ENCODE results near the gene PLXNA4. TPM values are rescaled to one million over a fixed set of nuclear protein-coding genes. Genes with fewer than 3 reads are reported as not detected.

PLXNA4 gene
- total RNA-seq, 1 experiment from 2014 or later = 0.81 TPM

- H3K27ac Mint-ChIP-seq = no peak overlapping the region
- no peaks in the 10 kb centered on the region for H3K9me3 Mint-ChIP-seq
- peak overlapping the region; percentile 68 for H3K4me3 Mint-ChIP-seq
- H3K36me3 Mint-ChIP-seq = no peaks in the 10 kb centered on the region
- ATAC-seq = no peak
- DNase-seq (ENCODE audit: low spot score) = no peak
- CTCF ChIA-PET = interaction anchor here (0.6 to 3.2 kb wide), 7 partner anchors 17 to 525 kb away, joined by 3 to 9 read pairs (median 6); no protein-coding TSS in a partner anchor
- POLR2A ChIA-PET = no interaction called here
- H3K27me3 Mint-ChIP-seq (ENCODE audit: low read depth) = peaks cover 86% of the 10 kb centered on the region
- no peak for TF ChIP-seq ZNF317 (CRISPR knock-in tag; IDR thresholded peaks at IDR 0.05; ENCODE audit: borderline replicate concordance, low read depth)
- peaks cover 53% of the 10 kb centered on the region for H3K4me1 Mint-ChIP-seq
Observed at GRCh38 chr7:132574223-132574622, 2.0 kb downstream of the PLXNA4 start.

GRCh38 chr7:132573251-132573955 is 2.9 kb downstream of the PLXNA4 start:
- ChIA-PET CTCF (interaction anchor here (0.6 to 3.2 kb wide), 7 partner anchors 7 to 524 kb away, joined by 3 to 9 read pairs (median 6); no protein-coding TSS in a partner anchor), POLR2A (no interaction called here)
- peak overlapping the region; percentile 68 for H3K4me3 Mint-ChIP-seq
- TF ChIP-seq FOXP1 (CRISPR knock-in tag; IDR thresholded peaks at IDR 0.05; ENCODE audit: borderline replicate concordance) = no peak
- no peak for TF ChIP-seq JUN (CRISPR knock-in tag; IDR thresholded peaks at IDR 0.05)
- no peak for TF ChIP-seq MLX (CRISPR knock-in tag; IDR thresholded peaks at IDR 0.05)
- TF ChIP-seq, protein P1, sequence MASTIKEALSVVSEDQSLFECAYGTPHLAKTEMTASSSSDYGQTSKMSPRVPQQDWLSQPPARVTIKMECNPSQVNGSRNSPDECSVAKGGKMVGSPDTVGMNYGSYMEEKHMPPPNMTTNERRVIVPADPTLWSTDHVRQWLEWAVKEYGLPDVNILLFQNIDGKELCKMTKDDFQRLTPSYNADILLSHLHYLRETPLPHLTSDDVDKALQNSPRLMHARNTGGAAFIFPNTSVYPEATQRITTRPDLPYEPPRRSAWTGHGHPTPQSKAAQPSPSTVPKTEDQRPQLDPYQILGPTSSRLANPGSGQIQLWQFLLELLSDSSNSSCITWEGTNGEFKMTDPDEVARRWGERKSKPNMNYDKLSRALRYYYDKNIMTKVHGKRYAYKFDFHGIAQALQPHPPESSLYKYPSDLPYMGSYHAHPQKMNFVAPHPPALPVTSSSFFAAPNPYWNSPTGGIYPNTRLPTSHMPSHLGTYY (CRISPR knock-in tag; IDR thresholded peaks at IDR 0.05) = no peak
- no peak for TF ChIP-seq TEAD4 (CRISPR knock-in tag; IDR thresholded peaks at IDR 0.05)
- peaks cover 53% of the 10 kb centered on the region for H3K4me1 Mint-ChIP-seq
- peaks cover 78% of the 10 kb centered on the region for H3K27me3 Mint-ChIP-seq (ENCODE audit: low read depth)
- no peaks in the 10 kb centered on the region for H3K9me3 Mint-ChIP-seq
- no peak overlapping the region for H3K27ac Mint-ChIP-seq
- no peaks in the 10 kb centered on the region for H3K36me3 Mint-ChIP-seq
- no peak; the same call in none of the 2 replicates for ATAC-seq
- no peak for DNase-seq (ENCODE audit: low spot score)

DNA sequence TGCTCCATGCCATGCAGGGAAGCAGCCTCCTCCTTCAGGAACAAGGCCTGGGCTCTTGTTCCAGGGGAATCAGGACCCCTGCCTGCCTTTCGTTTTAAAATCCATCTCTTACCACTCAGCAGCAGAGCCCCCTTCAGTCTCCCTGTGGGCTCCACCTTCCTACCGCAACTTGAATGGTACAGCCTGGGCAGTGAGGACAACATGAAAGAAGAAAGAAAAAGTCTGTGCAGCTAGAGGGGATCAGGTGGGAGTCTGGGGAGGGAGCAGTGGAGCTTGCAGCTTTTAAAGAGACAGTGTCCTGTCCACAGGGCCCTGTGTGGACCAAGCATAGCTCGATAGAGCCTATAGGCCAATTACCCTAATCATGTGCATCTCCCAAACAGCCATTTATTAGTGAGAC is 3.7 kb downstream of the PLXNA4 start:
- ATAC-seq = no peak
- Mint-ChIP-seq H3K9me3 (no peaks in the 10 kb centered on the region), H3K36me3 (no peaks in the 10 kb centered on the region), H3K27ac (no peak overlapping the region), H3K4me3 (peak overlapping the region; percentile 68), H3K4me1 (peaks cover 46% of the 10 kb centered on the region), H3K27me3 (ENCODE audit: low read depth) (peaks cover 71% of the 10 kb centered on the region)
- ChIA-PET POLR2A (interaction anchor here (0.6 kb wide), 1 partner anchor 8 kb away, joined by 4 read pairs; no protein-coding TSS in a partner anchor), CTCF (interaction anchor here (1.1 to 3.2 kb wide), 3 partner anchors 8 to 254 kb away, joined by 6 to 9 read pairs (median 6); no protein-coding TSS in a partner anchor)
- TF ChIP-seq IRF1 (CRISPR knock-in tag; IDR thresholded peaks at IDR 0.05) = no peak
- TF ChIP-seq OVOL2 (CRISPR knock-in tag; IDR thresholded peaks at IDR 0.05; ENCODE audit: borderline replicate concordance) = no peak
- no peak for TF ChIP-seq CREB1 (CRISPR knock-in tag; IDR thresholded peaks at IDR 0.05)
- no peak for TF ChIP-seq TCF7 (CRISPR knock-in tag; IDR thresholded peaks at IDR 0.05; ENCODE audit: low read depth)
- no peak for TF ChIP-seq ZSCAN18 (CRISPR knock-in tag; IDR thresholded peaks at IDR 0.05)
- TF ChIP-seq NFATC4 (CRISPR knock-in tag; IDR thresholded peaks at IDR 0.05) = no peak
- TF ChIP-seq ZNF423 (CRISPR knock-in tag; IDR thresholded peaks at IDR 0.05) = no peak
- no peak for TF ChIP-seq ELF4 (CRISPR knock-in tag; IDR thresholded peaks at IDR 0.05; ENCODE audit: low read depth)
- TF ChIP-seq IRF2 (CRISPR knock-in tag; IDR thresholded peaks at IDR 0.05; ENCODE audit: borderline replicate concordance, low read depth) = no peak
- TF ChIP-seq, protein P2, sequence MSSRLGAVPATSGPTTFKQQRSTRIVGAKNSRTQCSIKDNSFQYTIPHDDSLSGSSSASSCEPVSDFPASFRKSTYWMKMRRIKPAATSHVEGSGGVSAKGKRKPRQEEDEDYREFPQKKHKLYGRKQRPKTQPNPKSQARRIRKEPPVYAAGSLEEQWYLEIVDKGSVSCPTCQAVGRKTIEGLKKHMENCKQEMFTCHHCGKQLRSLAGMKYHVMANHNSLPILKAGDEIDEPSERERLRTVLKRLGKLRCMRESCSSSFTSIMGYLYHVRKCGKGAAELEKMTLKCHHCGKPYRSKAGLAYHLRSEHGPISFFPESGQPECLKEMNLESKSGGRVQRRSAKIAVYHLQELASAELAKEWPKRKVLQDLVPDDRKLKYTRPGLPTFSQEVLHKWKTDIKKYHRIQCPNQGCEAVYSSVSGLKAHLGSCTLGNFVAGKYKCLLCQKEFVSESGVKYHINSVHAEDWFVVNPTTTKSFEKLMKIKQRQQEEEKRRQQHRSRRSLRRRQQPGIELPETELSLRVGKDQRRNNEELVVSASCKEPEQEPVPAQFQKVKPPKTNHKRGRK (CRISPR knock-in tag; IDR thresholded peaks at IDR 0.05; ENCODE audit: borderline replicate concordance) = no peak
- TF ChIP-seq ZNF416 (CRISPR knock-in tag; IDR thresholded peaks at IDR 0.05) = no peak
- TF ChIP-seq SMAD4 (CRISPR knock-in tag; IDR thresholded peaks at IDR 0.05) = no peak
- TF ChIP-seq E2F5 (CRISPR knock-in tag; IDR thresholded peaks at IDR 0.05) = no peak
- no peak for DNase-seq (ENCODE audit: low spot score)

All from WTC11 (cell line).